CD4-positive, alpha-beta T cell treated with Interferon gamma for 1 hour (primary cell): ENCODE data around the gene UNC5B.

Experiments used
- DNase-seq: peaks from one replicate; pipeline ENCODE4 v3.0.0-alpha.2; 2020

UNC5B gene

GRCh38 chr10:71212318-71213126 lies at the start of gene UNC5B:
Gene UNC5B, plus strand, starts transcription at chr10:71212570. Its CDS starts 416 bp downstream, at chr10:71212986.
- peak; percentile 54 for DNase-seq

- no peak for DNase-seq
Observed at GRCh38 chr10:71173466-71173865, 38.9 kb upstream of the UNC5B start.

GRCh38 chr10:71176661-71177060 lies 35.7 kb upstream of the UNC5B start:
- no peak for DNase-seq

- DNase-seq = no peak
Observed at GRCh38 chr10:71177651-71178199, 34.6 kb upstream of the UNC5B start.

GRCh38 chr10:71178880-71179279 lies 33.5 kb upstream of the UNC5B start:
- DNase-seq = no peak

- no peak for DNase-seq
Observed at GRCh38 chr10:71179382-71179781, 33.0 kb upstream of the UNC5B start.

- DNase-seq = no peak
Observed at GRCh38 chr10:71184421-71184820, 27.9 kb upstream of the UNC5B start.

GRCh38 chr10:71185209-71185608 lies 27.2 kb upstream of the UNC5B start:
- no peak for DNase-seq

- no peak for DNase-seq
Observed at GRCh38 chr10:71187197-71187596, 25.2 kb upstream of the UNC5B start.

GRCh38 chr10:71187600-71187999 lies 24.8 kb upstream of the UNC5B start:
- DNase-seq = no peak

- DNase-seq = no peak
Observed at GRCh38 chr10:71188201-71188600, 24.2 kb upstream of the UNC5B start.

- DNase-seq = no peak
Observed at GRCh38 chr10:71191019-71191418, 21.4 kb upstream of the UNC5B start.

GRCh38 chr10:71191551-71192076 lies 20.8 kb upstream of the UNC5B start:
- DNase-seq = no peak

- DNase-seq = no peak
Observed at GRCh38 chr10:71193516-71193915, 18.9 kb upstream of the UNC5B start.

- no peak for DNase-seq
Observed at GRCh38 chr10:71197955-71198354, 14.4 kb upstream of the UNC5B start.

GRCh38 chr10:71201849-71202248 lies 10.5 kb upstream of the UNC5B start:
- DNase-seq = no peak

- no peak for DNase-seq
Observed at GRCh38 chr10:71202314-71202713, 10.1 kb upstream of the UNC5B start.

GRCh38 chr10:71203124-71203523 lies 9.2 kb upstream of the UNC5B start:
- DNase-seq = no peak

GRCh38 chr10:71203716-71204115 lies 8.7 kb upstream of the UNC5B start:
- no peak for DNase-seq

GRCh38 chr10:71204746-71205145 lies 7.6 kb upstream of the UNC5B start:
- DNase-seq = no peak

- no peak for DNase-seq
Observed at GRCh38 chr10:71205468-71205867, 6.9 kb upstream of the UNC5B start.

GRCh38 chr10:71206911-71207310 lies 5.5 kb upstream of the UNC5B start:
- DNase-seq = no peak

GRCh38 chr10:71207578-71207977 lies 4.8 kb upstream of the UNC5B start:
- no peak for DNase-seq

- DNase-seq = no peak
Observed at GRCh38 chr10:71209352-71209715, 3.0 kb upstream of the UNC5B start.
